ENCODE data around the gene TNFRSF14.

DNA sequence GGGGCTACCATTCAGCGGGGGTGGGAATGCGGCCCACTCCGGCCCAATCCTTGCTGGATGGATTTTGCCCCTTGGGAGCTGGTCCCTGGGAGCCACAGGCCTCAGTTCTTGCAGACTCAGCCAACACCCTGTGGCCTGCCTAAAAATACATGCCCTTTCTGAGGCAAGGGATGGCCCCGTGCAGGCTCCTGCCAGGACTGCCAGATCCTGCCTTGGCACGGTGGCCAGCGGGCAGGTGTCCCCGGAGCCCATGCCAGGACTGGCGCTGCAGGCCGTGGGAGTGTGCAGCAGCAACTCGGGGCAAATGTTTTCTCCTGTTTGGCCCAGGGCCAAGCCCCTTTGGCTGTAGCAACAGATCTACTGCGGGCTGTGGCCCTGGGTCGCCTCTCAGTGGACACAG is 28.2 kb upstream of the TNFRSF14 start:
- no peak for TF ChIP-seq ARNT (IDR thresholded peaks at IDR 0.05)
- no peak for TF ChIP-seq LEF1 (IDR thresholded peaks at IDR 0.05; ENCODE audit: borderline replicate concordance)
- no peak for TF ChIP-seq ELF4 (IDR thresholded peaks at IDR 0.05)
- TF ChIP-seq FOXM1 (IDR thresholded peaks at IDR 0.05; ENCODE audit: borderline replicate concordance), result no peak
- TF ChIP-seq PKNOX1 (IDR thresholded peaks at IDR 0.05), result no peak
- no peak for TF ChIP-seq BHLHE40 (IDR thresholded peaks at IDR 0.05; ENCODE audit: borderline replicate concordance)
- no peak for TF ChIP-seq FOXK2 (IDR thresholded peaks at IDR 0.05)
- no peak for TF ChIP-seq SP1 (IDR thresholded peaks at IDR 0.05)
- no peak for TF ChIP-seq FOXA1 (IDR thresholded peaks at IDR 0.05)
- TF ChIP-seq SUZ12 (IDR thresholded peaks at IDR 0.05), result no peak
